Activated naive CD4-positive, alpha-beta T cell (primary cell): ENCODE measurements around the gene UBE2H.
"Not testable (repeated sequence)": the region's sequence is repeated elsewhere in the genome, so short reads cannot be mapped to it uniquely, and the experiment has no call there.

Experiments used
- DNase-seq, 4 experiments: peaks; one replicate each; lab custom pipeline; 2025; lab: John Stamatoyannopoulos, UW

The UBE2H gene

DNA sequence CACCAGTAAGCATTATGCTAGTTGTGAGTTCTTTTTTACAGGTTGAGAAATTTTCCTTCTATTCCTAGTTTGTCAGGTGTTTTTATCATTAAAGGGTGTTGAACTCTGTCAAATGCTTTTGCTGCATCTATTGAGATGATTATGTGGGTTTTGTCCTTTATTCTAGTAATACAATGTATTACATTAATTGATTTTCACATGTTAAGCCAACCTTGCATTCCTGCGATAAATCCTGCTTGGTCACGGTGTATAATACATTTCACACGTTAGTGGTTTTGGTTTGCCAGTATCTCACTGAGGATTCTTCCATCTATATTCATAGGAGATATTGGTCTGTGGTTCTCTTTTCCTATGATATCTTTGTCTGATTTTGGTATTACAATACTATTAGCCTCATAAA is 136.0 kb downstream of the UBE2H start:
- DNase-seq, result no peak

DNA sequence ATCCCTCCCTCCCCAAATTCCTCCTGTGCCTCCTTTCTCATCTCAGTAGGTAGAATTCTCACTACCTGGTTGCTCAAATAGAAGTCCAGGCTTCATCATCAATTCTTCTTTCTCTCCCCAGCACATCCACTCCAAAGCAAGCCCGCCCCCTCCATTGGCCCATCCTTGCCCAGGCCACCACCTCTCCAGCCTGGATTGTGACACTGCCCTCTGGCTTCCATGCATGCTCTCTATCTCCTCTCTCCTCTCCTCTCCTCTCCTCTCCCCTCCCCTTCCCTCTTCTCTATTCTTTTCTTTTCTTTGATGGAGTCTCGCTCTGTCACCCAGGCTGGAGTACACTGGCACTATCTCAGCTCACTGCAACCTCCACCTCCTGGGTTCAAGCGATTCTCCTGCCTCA is 144.9 kb downstream of the UBE2H start:
- no peak for DNase-seq

DNA sequence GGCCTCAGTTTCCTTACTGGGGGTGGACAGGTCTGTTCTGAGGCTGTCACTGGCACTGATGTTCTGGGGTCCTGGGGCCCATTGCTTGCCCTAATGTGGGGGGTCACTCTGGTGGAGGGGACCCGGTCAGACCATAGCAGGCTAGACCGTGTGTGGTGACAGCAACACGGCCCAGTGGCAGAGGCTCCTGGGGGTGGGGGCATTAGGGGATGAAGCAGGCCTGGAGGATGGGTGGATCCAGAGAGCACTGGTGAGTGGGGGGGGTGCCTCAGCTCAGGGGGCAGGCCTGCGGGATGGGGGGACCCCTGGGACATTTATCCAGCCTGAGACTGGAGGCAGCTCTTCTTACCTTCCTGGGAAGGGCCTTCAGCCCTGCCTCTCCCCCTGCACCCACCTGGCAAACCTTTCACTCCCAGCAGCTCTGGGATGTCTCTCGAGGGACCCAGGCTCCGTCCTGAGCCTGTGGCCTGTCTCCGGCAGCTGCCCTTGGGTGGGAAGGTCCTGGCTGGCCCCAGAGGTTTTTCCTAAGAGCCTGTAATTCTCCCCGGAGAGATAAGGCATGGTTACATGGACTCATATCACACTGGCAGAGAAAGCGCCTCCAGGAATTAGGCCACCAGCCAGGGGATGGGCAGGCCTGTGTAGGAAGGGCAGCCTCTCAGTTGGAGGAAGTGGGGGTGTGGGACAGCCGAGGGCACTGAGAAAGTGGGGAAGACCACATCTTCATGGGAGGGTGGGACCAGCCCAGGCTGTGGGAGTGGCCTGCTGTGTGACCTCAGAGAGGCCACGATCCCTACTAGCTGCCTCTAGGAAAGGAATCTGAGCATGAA is 147.7 kb downstream of the UBE2H start:
- no peak for DNase-seq

DNA sequence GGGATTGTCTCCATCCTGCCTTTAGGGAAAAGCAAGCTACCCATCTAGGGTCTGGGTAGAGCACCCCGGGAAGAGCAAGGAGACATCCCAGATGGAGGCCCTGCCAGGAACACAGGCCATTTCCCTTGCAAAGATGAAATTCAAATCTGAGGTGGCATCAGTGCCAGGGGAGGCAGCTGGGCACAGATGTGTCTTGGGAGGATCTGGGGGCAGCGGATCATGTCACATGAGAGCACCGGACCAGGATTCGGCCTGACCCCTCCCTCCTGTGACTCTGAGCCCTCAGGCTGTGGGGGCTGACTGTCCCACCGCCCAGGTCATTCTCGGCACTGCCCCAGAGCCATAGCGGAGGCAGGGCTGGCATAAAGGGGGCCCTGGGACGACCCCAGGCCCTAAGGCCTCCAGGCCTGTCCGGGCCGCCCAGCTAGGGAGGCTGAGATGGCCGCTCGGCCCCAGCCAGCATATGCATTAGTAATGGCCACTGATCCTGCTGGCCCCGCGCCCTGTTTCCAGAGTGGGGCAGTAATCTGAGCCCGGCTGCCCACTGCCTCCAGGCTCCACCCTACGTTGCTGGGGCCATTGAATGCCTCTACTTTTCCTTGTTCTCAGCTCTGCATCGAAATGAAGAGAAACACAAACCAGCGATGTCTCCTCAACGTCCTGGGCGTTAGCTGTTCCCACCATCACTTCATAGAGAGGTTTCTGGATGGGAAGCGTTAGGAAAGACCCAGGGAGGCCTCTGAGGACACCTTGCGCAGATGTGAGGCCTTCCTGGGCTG is 148.5 kb downstream of the UBE2H start:
- no peak for DNase-seq

DNA sequence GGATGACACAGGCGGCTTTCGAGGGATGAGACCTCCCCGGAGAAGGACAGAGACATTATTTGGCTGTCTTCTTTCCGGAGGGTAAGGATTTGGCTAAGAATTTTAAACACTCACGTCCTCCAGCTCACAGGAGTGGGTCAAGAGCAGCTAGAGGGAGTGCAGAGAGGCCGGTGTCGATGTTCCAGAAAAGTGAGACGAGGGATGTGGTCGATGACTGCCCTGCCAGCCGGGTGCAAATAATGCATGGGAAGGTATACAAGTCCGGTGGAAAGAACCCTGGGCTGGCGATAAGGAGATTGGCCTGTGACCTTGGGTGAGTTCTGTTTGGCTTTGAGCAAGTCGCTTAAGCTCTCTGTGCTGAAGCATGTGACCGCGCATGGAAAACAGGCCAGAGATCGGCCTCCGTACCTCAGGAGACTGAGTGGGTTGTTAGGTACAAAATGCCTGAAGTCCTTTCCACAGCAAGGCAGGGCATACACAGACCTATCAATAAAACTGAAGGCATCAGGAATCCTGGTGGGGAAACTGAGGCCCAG is 149.1 kb downstream of the UBE2H start:
- no peak for DNase-seq

DNA sequence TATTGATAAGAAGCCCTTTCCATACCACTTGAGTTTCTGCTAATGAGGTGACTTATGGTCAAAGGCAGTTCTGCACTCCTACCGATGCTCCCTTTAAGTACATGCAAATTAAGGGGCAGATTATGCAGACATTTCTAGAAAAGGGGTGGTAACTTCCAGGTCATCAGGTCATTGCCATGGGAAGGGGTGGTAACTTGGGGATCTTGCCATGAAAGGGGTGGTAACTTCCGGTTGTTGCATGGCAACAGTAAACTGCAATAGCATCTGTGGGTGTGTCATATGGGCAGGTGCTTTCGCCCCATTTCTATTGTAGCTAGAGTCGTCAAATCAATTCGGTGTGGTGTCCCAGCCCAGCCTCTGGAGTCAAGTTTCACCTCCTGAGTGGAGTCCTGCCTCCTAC is 150.9 kb downstream of the UBE2H start:
- DNase-seq, result no peak

DNA sequence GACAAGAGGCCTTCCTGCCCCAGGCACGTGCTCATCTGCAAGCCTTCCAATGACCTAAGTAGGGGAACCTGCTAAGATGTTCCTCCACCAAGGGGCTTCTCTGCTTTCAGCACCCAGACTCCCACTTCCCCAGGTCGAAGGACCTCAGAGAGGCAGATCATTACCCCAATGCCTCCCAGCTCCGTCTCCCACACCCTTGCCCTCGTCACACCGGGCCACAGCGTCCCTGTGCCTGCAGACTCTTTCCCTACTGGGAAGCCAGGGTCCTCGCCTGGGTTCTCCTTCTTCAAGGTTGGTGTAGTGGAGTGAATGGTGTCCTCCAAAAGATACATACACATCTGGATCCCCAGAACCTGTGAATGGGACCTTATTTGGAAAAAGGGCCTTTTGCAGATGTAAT is 151.9 kb downstream of the UBE2H start:
- DNase-seq, result no peak

DNA sequence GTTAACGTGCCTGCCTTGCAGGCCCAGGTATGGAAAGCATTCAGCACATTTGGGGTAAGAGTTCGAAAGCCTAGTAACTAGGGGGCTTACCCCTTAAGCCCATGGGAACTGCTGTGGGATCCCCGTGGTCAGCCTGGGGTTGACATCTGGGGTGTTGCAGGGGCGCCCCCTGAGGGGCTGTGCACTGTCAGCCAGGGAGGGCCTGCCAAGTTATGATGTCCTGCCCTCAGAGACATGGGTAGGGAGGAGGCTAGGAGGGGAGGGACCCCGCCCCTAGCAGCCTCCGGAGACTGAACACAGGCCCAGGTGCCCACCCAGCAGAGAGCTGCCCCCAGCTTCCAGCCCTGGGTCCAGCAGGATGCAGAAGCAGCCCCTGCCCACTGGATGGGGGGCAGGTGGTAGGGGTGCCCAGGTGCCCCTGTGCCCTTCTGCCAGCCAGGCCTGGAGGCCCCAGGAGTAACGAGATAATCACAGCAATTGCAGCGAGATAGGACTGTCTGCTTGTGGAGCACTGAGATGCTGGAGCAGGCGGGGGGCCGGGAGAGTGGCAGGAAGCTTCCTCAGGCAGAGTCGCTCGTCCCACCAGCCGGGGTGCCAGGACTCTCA is 153.3 kb downstream of the UBE2H start:
- no peak for DNase-seq

DNA sequence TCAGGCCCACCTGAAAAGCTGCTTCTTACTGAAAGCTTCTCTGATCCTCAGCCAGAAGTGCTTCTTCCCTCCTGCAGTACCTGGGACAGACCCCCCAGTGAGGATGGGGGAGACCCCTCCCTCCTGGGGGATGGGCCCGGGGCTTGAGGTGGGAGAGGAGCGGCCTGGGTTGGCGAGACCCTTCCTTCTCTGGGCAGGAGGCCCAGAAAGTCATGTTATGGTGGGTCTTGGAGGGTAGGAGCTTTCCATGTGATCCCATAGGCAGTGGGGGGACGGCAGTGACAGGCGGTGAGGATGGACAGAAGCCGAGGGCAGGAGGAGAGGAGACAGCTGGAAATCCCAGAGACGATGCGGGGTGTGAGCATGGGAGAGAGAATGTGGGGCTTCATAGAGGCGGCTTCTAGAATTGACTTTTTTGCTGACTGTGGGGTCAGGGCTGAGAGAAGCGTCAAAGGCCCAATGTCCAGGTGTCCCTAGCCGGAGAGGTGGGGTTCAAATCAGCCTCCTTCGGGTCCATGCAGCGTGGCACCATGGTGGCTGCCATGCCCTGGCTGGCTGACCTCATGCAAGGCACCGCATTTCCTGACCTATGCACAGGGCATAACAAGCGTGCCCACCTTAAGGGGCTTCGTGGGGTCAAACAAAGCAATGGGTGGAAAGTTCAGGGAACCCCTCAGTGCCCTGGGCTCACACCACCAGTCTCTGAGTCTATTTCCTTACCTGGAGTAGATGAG is 154.0 kb downstream of the UBE2H start:
- DNase-seq, result no peak

DNA sequence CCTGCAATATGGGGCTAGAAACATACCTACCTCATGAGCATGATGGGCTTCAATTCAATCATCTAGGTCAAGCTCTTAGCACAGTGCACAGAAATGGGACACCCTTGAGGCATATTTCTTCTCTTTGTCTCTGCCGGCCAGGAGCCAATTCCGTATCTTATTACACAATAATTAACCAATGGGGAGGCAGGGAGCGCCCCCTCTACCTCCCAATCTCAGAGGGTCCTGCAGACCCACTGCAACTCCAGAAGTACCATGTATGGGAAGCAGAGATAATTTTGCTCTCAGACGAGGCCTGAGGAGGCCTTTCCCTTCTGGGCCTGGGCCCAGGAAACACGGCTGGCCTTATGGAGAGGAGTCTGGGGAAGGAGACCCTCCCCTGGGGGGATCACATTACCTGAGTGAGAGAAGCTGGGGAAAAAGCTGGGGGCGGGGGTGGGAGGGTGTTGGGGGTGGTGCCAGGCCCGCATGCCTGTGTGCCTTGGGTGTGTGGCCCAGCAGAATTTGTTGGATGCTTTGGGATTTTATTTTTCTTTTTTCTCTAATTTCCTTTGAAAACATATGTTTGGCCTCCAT is 155.5 kb downstream of the UBE2H start:
- DNase-seq, result no peak

DNA sequence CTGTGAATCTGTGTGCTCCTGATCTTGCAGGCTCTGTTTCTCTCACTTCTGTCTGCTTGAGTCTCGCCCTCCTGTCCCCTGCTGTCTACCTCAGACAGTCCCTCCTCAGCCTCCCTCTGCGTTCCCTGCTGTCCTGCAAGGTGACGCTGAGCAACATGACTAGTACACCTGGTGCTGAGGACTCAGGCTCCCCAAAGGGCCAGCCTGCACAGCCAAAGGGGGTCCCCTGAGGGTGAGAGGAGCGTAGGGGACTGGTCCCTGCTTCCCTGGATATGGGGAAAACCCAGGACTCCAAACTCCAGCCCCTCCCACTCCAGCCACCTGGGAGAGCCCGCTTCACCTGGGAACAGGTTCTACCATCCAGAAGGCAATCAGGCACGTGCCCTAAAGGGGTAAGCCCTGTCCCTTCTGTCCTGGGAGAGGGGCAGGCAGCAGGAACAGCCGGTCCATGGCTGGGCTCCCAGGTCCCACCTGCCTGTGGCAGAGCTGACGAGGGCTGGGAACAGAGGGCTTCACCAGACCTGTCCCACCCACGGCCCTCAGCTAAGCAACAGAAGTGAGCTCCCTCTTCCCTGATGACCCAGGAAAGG is 156.5 kb downstream of the UBE2H start:
- DNase-seq, result no peak

DNA sequence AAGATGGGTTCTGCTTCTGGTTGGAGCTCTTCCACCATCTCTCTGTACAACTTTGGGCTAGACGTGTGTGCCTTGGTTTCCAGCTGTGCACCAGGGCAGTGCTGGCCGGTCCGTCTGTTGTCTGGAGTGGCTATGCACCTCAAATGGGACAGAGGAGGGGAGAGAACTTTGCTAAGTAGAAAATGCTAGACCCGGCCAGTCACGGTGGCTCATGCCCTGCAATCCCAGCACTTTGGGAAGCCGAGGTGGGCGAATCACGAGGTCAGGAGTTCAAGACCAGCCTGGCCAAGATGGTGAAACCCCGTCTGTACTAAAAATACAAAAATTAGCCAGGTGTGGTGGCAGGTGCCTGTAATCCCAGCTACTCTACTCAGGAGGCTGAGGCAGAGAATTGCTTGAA is 158.3 kb downstream of the UBE2H start:
- not testable (repeated sequence) for DNase-seq

DNA sequence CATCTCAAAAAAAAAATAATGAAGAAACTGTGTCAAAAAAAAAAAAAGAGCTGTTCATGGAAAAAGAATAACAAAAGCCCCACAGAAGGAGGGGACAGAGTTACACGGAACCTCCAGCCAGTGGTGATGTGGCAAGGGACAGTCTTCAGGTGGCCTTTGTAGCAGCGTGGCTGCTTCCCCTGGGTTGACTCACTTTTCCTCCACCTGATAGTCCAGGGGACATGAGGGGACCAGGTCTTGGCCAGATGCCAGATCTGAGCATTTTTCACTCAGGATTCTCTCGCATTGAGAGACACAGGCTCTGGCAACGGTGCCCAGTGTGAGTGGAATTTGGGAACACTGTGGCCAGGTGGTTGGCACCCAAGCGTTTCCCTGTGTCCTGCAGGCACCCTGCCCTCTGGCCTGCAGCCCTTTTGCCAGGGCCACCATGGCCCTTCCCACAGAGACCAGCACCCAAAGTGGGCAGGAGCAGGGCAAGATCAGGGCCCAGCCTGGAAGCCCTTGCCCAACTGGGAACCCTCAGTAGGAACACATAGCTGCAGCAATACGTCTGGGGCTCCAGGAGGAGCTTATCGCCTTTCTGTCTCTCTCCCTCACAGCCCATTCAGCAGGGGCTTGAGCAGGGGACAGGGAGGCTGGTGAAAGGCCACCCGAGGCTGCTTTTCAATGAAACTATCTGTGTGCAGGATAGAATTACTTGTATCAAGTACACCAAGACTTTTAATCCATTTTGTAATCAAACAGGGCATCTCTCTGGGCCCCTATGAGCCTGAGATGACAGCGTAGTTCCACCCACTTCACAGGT is 159.1 kb downstream of the UBE2H start:
- DNase-seq, result no peak

DNA sequence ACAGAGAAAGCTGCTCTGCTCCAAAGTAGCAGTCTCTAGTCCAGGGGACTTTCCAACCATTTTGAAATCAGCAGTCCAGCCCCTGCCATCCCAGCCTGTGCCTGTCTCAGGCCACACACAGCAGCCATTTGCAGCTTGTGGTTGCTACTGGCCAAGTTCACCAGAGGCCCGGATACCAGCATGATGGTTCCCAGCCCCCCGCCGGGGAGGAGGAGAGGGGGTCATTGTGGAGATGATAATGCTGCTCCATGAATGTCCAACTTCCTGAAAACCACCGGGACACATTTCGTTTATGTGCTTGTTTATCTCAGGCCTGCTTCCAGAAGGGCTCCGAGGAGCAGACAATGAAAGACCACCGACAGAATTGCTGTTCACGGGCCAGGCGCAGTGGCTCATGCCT is 160.0 kb downstream of the UBE2H start:
- DNase-seq, result no peak

DNA sequence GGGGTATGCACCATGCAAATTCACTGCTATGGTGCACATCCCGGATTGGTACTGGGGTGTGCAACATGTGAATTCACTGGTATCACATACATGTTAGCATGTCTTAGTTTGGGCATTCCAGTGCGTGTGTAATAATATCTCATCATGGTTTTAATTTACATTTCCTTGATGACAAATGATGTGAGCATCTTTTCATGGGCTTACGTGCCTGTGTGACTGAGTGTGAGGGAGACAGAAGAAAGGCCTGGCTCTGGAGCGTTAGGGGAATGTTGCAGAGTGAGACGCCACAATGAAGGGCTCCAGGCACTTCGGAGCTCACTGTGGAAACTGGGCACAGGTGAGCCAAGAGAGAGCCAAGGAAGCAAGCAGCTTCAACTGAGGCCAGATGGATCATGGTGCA is 162.6 kb downstream of the UBE2H start:
- DNase-seq, result no peak

DNA sequence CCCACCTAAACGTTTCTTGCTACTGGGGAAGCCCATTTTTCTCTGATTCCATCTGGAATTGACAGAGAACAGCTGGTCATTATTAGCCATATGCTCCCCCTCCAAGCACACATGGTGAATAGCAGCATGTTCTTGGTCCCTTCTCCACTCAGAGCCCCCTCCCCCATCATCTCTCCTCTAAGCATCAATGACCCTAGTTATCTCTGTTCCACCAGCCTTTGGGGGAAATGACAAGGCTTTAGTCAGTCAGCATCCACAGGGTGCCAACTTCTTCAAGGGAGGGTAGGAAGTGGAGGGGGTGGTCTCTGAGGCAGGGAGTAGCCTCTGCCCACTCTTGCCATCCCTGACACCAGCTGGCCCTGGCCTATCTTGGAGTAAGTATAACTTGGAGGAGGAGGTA is 163.1 kb downstream of the UBE2H start:
- no peak for DNase-seq

DNA sequence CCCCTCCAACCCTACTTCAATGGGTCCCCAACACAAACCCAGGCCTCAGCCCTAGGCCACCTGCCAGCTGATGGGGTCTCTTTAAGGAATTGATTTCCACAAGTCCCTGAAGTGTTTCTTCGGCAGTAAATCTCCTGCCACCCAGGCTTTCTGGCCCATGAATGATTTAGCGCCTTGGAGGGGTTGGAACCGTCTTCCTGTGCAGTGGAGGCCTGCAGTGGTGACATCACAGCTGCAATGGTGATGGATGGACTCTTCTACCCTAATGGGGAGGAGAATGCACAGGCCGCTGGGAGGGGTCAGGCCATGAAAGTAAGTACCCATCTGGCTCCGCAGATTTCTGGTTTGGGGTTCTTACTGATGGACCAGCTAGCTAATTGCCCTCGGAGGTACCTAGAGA is 163.8 kb downstream of the UBE2H start:
- no peak for DNase-seq

DNA sequence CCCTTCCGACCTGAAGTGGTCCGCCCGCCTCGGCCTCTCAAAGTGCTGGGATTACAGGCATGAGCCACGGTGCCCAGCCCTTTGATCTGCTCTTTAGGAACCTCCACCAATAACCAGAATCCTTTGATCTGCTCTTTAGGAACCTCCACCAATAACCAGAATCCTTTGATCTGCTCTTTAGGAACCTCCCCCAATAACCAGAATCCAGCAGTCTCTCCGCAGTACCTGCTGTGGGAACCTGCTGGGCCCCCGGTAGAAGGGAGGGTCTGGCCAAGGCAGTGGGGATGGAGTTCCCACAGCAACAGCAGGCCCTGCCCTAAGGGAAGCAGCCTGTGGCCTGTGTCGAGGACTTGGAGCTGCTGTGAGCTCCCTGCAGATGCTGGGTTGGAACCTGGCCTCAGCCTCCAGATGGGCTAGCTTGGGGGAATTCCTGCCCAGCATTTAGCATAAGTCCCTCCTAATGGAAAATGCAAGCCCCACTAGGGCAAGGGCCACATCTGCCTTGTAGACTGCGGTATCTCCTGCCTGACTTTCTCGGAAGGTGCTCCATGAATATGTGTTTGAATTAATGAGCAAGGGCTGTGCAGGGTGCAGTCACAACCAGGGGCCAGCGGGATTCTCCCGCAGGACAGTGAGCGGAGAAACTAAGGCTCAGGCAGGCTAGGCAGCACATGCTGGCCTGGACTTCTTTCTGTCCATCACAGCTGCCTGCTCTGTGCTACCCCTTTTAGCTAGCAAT is 165.8 kb downstream of the UBE2H start:
- no peak for DNase-seq

DNA sequence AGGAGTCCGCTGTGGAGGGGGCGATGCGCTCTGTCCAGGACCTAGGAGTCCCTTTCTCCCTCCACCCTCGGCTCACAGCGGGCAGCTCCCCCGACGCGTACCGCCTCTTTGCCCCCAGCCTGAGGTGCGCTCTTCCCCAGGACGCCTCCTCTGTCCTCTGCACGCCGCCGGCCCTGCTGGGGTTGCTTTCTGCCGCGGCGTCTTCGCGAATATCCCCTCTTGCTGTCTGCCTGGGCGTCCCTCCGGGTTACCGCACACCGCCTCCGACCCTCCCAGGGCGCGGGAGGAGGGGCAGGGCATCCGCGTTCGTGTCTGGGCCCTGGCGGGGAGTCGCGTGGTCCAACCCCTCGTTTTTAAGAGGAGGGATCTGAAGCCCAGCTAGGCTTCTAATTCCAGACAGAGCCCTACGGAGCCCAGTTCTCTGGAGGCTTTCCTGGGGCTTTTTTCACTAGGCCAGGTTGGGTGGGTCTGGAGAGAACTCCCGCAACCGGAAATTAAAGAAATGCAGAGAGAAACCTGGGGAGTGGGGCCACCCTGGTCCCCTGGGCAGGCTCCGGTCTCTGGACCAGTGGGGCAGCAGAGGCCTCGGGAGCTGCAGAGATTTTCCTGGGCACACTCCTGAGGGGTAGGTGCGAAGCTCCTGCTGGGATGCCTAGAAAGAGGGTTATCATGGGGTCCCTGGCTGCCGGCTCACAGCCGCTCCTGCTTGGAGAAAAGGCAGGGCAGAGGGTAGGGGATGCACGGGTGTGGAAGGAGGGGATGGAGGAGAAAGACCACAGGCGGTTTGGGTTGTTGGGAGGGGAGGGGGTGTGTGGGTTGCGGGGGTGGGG is 166.9 kb downstream of the UBE2H start:
- no peak for DNase-seq
